ENCODE data around the gene ABLIM1.

Gene ABLIM1

GRCh38 chr10:114648368-114648767 lies 9.7 kb downstream of the ABLIM1 start:
- TF ChIP-seq CTCF (IDR thresholded peaks at IDR 0.05; ENCODE audit: insufficient read depth, low read depth, low read length, missing control alignments) = no peak
- no peak for DNase-seq (ENCODE audit: low read depth)
- no peak overlapping the region for H3K4me3 ChIP-seq (ENCODE audit: low read depth, low read length)

GRCh38 chr10:114647545-114648138 lies 10.4 kb downstream of the ABLIM1 start:
- no peak for DNase-seq (ENCODE audit: low read depth)
- no peak overlapping the region for H3K4me3 ChIP-seq (ENCODE audit: low read depth, low read length)
- no peak for TF ChIP-seq CTCF (IDR thresholded peaks at IDR 0.05; ENCODE audit: insufficient read depth, low read depth, low read length, missing control alignments)

- DNase-seq (ENCODE audit: low read depth) = no peak
- TF ChIP-seq CTCF (IDR thresholded peaks at IDR 0.05; ENCODE audit: insufficient read depth, low read depth, low read length, missing control alignments) = no peak
- H3K4me3 ChIP-seq (ENCODE audit: low read depth, low read length) = no peak overlapping the region
Observed at GRCh38 chr10:114646426-114646825, 11.6 kb downstream of the ABLIM1 start.

- H3K4me3 ChIP-seq (ENCODE audit: low read depth, low read length) = no peak overlapping the region
- TF ChIP-seq CTCF (IDR thresholded peaks at IDR 0.05; ENCODE audit: insufficient read depth, low read depth, low read length, missing control alignments) = no peak
Observed at GRCh38 chr10:114645706-114646105, 12.4 kb downstream of the ABLIM1 start.

GRCh38 chr10:114643158-114643557 lies 14.9 kb downstream of the ABLIM1 start:
- no peak overlapping the region for H3K4me3 ChIP-seq (ENCODE audit: low read depth, low read length)
- no peak for TF ChIP-seq CTCF (IDR thresholded peaks at IDR 0.05; ENCODE audit: insufficient read depth, low read depth, low read length, missing control alignments)
- DNase-seq (ENCODE audit: low read depth) = no peak

More at GRCh38 chr10:114645706-114646105, 12.4 kb downstream of the ABLIM1 start:
- no peak for DNase-seq (ENCODE audit: low read depth)

- no peak for TF ChIP-seq CTCF (IDR thresholded peaks at IDR 0.05; ENCODE audit: insufficient read depth, low read depth, low read length, missing control alignments)
- no peak for DNase-seq (ENCODE audit: low read depth)
- no peak overlapping the region for H3K4me3 ChIP-seq (ENCODE audit: low read depth, low read length)
Observed at GRCh38 chr10:114642729-114643128, 15.3 kb downstream of the ABLIM1 start.

Data from GM12865 (cell line).